Neural progenitor cell (in vitro differentiated cells): ENCODE data around the gene HSPB3. TPM values are rescaled to one million over a fixed set of nuclear protein-coding genes. Genes with fewer than 3 reads are reported as not detected.

Source experiments
- DNase-seq: peaks from one replicate; pipeline ENCODE4 v3.0.0-alpha.2; 2016; ENCODE audit warnings: low spot score
- H2AFZ ChIP-seq: fragments of 200-600 bp; sonication (generic); replicated peaks from 2 replicates; pipeline ENCODE4 v1.6.1; 2016; ENCODE audit warnings: antibody characterized with exemption
- H3F3A ChIP-seq: fragments of 200-600 bp; sonication (generic); 2 replicates; pipeline ENCODE4 v1.6.1; 2016; ENCODE audit warnings: antibody characterized with exemption, low read depth
- H3K27ac ChIP-seq: fragments of 200-600 bp; sonication (generic); 2 replicates; pipeline ENCODE4 v1.5.1; 2016; ENCODE audit warnings: mild to moderate bottlenecking
- H3K27me3 ChIP-seq: fragments of 200-600 bp; sonication (generic); 2 replicates; pipeline ENCODE4 v1.6.1; 2016; ENCODE audit warnings: mild to moderate bottlenecking, moderate library complexity
- H3K36me3 ChIP-seq: fragments of 200-600 bp; sonication (generic); 2 replicates; pipeline ENCODE4 v1.5.1; 2016
- H3K4me1 ChIP-seq: fragments of 200-600 bp; sonication (generic); 2 replicates; pipeline ENCODE4 v1.6.1; 2016; ENCODE audit warnings: mixed run types
- H3K4me2 ChIP-seq: fragments of 200-600 bp; sonication (generic); 2 replicates; pipeline ENCODE4 v1.6.1; 2016
- H3K4me3 ChIP-seq: fragments of 200-600 bp; sonication (generic); 2 replicates; pipeline ENCODE4 v1.5.1; 2016
- H3K79me2 ChIP-seq: fragments of 200-600 bp; sonication (generic); 2 replicates; pipeline ENCODE4 v1.6.1; 2016; ENCODE audit warnings: low read depth
- H3K9ac ChIP-seq: fragments of 200-600 bp; sonication (generic); 2 replicates; pipeline ENCODE4 v1.6.1; 2016
- H3K9me3 ChIP-seq: fragments of 200-600 bp; sonication (generic); 2 replicates; pipeline ENCODE4 v1.5.1; 2016; ENCODE audit warnings: low read depth
- H4K20me1 ChIP-seq: fragments of 200-600 bp; sonication (generic); 2 replicates; pipeline ENCODE4 v1.6.1; 2016; ENCODE audit warnings: low read depth
- H3K27ac Mint-ChIP-seq: 3 replicates; pipeline ENCODE4 v1.8.0; 2021; ENCODE audit warnings: mixed read lengths
- H3K27me3 Mint-ChIP-seq: 2 replicates; pipeline ENCODE4 v1.8.0; 2022; ENCODE audit warnings: low read depth, mild to moderate bottlenecking, inconsistent platforms, moderate library complexity, mixed read lengths; ENCODE audit not compliant: insufficient read depth
- H3K36me3 Mint-ChIP-seq: 3 replicates; pipeline ENCODE4 v1.8.0; 2021; ENCODE audit warnings: mixed read lengths
- H3K4me1 Mint-ChIP-seq: 3 replicates; pipeline ENCODE4 v1.8.0; 2021; ENCODE audit warnings: mixed read lengths
- H3K4me3 Mint-ChIP-seq: 3 replicates; pipeline ENCODE4 v1.8.0; 2021; ENCODE audit warnings: mild to moderate bottlenecking, moderate library complexity, mixed read lengths
- H3K9me3 Mint-ChIP-seq: 3 replicates; pipeline ENCODE4 v1.8.0; 2020; ENCODE audit warnings: mixed read lengths
- EZH2 ChIP-seq: fragments of 200-600 bp; sonication (generic); IDR thresholded peaks from 2 replicates; pipeline ENCODE4 v1.6.1; 2017; ENCODE audit warnings: antibody characterized with exemption, mild to moderate bottlenecking, moderate library complexity
- EZH2phosphoT487 ChIP-seq: fragments of 200-600 bp; sonication (generic); IDR thresholded peaks from 2 replicates; pipeline ENCODE4 v1.6.1; 2017; ENCODE audit warnings: antibody characterized with exemption
- total RNA-seq: library from RNA; depleted of rRNA; stranded (reverse); fragments of >200 nt; gene quantifications from 2 replicates; pipeline ENCODE4 v1.2.3, GENCODE V29; 2015; ENCODE audit warnings: low replicate concordance
- TF ChIP-seq, protein P1 (sequence below): fragments of 200-600 bp; sonication (generic); IDR thresholded peaks from 2 replicates; pipeline ENCODE4 v1.5.1; 2017; ENCODE audit warnings: antibody characterized with exemption, mild to moderate bottlenecking

Gene HSPB3
- total RNA-seq, 1 donor from 2014 or later, result not detected

DNA sequence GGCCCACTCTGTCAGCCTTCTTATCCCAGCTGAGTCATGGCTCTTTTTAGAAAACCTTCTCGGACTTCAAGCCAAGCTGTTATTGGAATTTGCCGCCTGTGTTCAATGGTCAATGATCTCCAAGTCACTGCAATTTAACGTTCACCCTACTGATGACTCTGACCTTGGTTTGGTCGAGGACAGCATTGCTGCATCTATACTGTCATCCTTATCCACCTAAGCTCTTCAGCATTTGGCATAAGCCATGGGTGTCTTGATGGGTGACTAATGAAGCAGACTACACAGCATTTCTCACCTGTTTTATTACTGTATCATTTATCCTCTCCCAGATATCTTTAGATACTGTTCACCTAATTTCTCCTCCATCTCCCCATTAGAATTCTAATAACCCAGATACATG is 5.6 kb upstream of the HSPB3 start:
- H3K4me3 ChIP-seq, result no peak overlapping the region
- no peak overlapping the region for H3K27ac Mint-ChIP-seq
- H3K4me2 ChIP-seq, result no peak overlapping the region
- H3F3A ChIP-seq, result no peaks in the 10 kb centered on the region
- no peak for DNase-seq
- no peaks in the 10 kb centered on the region for H3K4me1 Mint-ChIP-seq
- H3K4me3 Mint-ChIP-seq, result no peak overlapping the region
- no peaks in the 10 kb centered on the region for H3K27me3 Mint-ChIP-seq
- no peaks in the 10 kb centered on the region for H3K9me3 Mint-ChIP-seq
- no peak overlapping the region for H2AFZ ChIP-seq
- no peaks in the 10 kb centered on the region for H4K20me1 ChIP-seq
- H3K4me1 ChIP-seq, result no peaks in the 10 kb centered on the region
- no peak overlapping the region for H3K27ac ChIP-seq
- H3K79me2 ChIP-seq, result no peaks in the 10 kb centered on the region
- TF ChIP-seq EZH2 (no peak), EZH2phosphoT487 (no peak)
- TF ChIP-seq, protein P1, sequence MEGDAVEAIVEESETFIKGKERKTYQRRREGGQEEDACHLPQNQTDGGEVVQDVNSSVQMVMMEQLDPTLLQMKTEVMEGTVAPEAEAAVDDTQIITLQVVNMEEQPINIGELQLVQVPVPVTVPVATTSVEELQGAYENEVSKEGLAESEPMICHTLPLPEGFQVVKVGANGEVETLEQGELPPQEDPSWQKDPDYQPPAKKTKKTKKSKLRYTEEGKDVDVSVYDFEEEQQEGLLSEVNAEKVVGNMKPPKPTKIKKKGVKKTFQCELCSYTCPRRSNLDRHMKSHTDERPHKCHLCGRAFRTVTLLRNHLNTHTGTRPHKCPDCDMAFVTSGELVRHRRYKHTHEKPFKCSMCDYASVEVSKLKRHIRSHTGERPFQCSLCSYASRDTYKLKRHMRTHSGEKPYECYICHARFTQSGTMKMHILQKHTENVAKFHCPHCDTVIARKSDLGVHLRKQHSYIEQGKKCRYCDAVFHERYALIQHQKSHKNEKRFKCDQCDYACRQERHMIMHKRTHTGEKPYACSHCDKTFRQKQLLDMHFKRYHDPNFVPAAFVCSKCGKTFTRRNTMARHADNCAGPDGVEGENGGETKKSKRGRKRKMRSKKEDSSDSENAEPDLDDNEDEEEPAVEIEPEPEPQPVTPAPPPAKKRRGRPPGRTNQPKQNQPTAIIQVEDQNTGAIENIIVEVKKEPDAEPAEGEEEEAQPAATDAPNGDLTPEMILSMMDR, result no peak
- no peaks in the 10 kb centered on the region for H3K36me3 Mint-ChIP-seq
- no peaks in the 10 kb centered on the region for H3K9me3 ChIP-seq
- no peaks in the 10 kb centered on the region for H3K36me3 ChIP-seq
- H3K27me3 ChIP-seq, result no peaks in the 10 kb centered on the region
- no peak overlapping the region for H3K9ac ChIP-seq

DNA sequence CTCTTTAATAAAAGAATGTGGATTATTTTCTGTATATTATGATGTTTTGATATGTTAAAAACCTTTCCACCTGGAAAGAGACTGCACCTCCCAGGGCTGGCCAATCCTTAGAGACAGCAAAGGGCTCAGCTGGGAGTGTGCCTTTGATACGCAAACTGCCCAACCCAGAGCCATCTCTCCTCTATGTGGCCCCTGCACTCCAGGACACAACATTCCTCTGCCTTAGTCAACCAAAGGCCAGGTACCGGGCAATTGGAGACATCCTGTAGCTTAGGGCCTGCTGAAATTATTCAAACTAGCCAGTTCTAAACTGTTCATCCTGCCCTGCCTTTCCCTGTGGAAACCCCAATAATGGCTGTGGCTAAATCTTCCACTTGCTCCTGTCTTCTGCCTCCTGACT is 5.0 kb upstream of the HSPB3 start:
- Mint-ChIP-seq H3K27ac (no peak overlapping the region), H3K9me3 (no peaks in the 10 kb centered on the region)
- DNase-seq, result no peak

DNA sequence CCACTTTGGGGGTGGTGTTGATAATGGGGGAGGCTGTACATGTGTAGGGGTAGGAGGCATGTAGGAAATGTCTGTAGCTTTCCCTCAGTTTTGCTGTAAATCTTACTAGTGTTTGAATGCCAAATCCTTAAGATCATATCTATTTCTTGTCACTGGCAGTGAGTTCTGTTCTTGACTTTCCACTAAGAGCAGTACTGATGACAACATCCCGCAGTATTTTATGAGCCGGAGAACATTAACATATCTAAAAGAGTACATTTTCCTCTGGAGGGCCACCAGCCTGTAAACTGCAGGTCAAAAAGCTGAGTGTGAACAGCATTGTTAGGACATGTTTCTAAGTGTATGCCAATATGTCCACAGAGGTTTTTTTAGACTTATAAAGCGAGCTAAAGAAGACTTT is 2.5 kb upstream of the HSPB3 start:
- H3K4me1 Mint-ChIP-seq, result peaks cover 9% of the 10 kb centered on the region
- H3K4me3 ChIP-seq, result no peak overlapping the region
- H3F3A ChIP-seq, result no peaks in the 10 kb centered on the region
- H3K4me3 Mint-ChIP-seq, result no peak overlapping the region
- no peaks in the 10 kb centered on the region for H3K36me3 Mint-ChIP-seq
- H2AFZ ChIP-seq, result no peak overlapping the region
- no peak overlapping the region for H3K27ac ChIP-seq
- H3K9me3 Mint-ChIP-seq, result no peaks in the 10 kb centered on the region
- H3K9me3 ChIP-seq, result no peaks in the 10 kb centered on the region
- no peak overlapping the region for H3K4me2 ChIP-seq
- no peak overlapping the region for H3K27ac Mint-ChIP-seq
- H3K9ac ChIP-seq, result no peak overlapping the region
- H3K79me2 ChIP-seq, result no peaks in the 10 kb centered on the region
- DNase-seq, result no peak
- H3K4me1 ChIP-seq, result peaks cover 1% of the 10 kb centered on the region
- no peaks in the 10 kb centered on the region for H4K20me1 ChIP-seq
- H3K36me3 ChIP-seq, result no peaks in the 10 kb centered on the region
- TF ChIP-seq, protein P1, result no peak
- no peak for TF ChIP-seq EZH2
- no peak for TF ChIP-seq EZH2phosphoT487
- H3K27me3 Mint-ChIP-seq, result no peaks in the 10 kb centered on the region
- H3K27me3 ChIP-seq, result no peaks in the 10 kb centered on the region

More for the DNA sequence above, 5.0 kb upstream of the HSPB3 start:
- no peak overlapping the region for H3K4me2 ChIP-seq
- no peak overlapping the region for H3K4me3 ChIP-seq
- H3K4me1 Mint-ChIP-seq, result no peaks in the 10 kb centered on the region
- no peaks in the 10 kb centered on the region for H3K36me3 Mint-ChIP-seq
- H3K9me3 ChIP-seq, result no peaks in the 10 kb centered on the region
- TF ChIP-seq EZH2, result no peak
- no peak for TF ChIP-seq EZH2phosphoT487
- TF ChIP-seq, protein P1, result no peak
- H3F3A ChIP-seq, result no peaks in the 10 kb centered on the region
- H3K27me3 Mint-ChIP-seq, result no peaks in the 10 kb centered on the region
- H3K27me3 ChIP-seq, result no peaks in the 10 kb centered on the region
- H3K4me3 Mint-ChIP-seq, result no peak overlapping the region
- no peak overlapping the region for H3K9ac ChIP-seq
- H3K27ac ChIP-seq, result no peak overlapping the region
- no peaks in the 10 kb centered on the region for H3K36me3 ChIP-seq
- H3K79me2 ChIP-seq, result no peaks in the 10 kb centered on the region
- no peak overlapping the region for H2AFZ ChIP-seq
- no peaks in the 10 kb centered on the region for H4K20me1 ChIP-seq
- H3K4me1 ChIP-seq, result no peaks in the 10 kb centered on the region

DNA sequence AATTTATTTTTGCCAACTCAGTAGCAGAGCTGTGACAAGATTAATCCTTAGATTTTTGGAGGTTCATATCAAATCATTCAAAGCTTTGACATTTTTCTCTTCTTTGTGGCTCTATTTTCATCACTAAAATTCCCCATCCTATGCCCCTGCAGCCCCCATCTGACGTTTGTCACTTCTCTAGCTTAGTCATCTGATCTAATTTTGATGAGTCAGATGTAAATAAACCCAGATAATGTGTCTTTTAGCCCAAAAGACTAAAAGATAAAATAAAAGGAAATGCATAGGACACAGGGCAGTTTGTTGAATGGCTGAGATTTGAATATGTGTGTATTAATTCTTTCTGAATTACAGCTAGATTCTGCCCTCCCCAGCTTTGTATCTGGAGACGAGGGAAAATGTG is 897 bp upstream of the HSPB3 start:
- H4K20me1 ChIP-seq, result no peaks in the 10 kb centered on the region

More for the DNA sequence above, 897 bp upstream of the HSPB3 start:
- TF ChIP-seq EZH2phosphoT487, result no peak
- no peak overlapping the region for H3K27ac Mint-ChIP-seq
- no peaks in the 10 kb centered on the region for H3F3A ChIP-seq
- no peaks in the 10 kb centered on the region for H3K79me2 ChIP-seq
- no peak overlapping the region for H2AFZ ChIP-seq
- H3K27ac ChIP-seq, result no peak overlapping the region
- H3K27me3 Mint-ChIP-seq, result no peaks in the 10 kb centered on the region
- DNase-seq, result no peak
- H3K27me3 ChIP-seq, result no peaks in the 10 kb centered on the region
- H3K9ac ChIP-seq, result no peak overlapping the region
- peaks cover 4% of the 10 kb centered on the region for H3K4me1 ChIP-seq
- no peaks in the 10 kb centered on the region for H3K36me3 Mint-ChIP-seq
- H3K4me3 Mint-ChIP-seq, result no peak overlapping the region
- H3K9me3 ChIP-seq, result no peaks in the 10 kb centered on the region
- H3K4me1 Mint-ChIP-seq, result peaks cover 17% of the 10 kb centered on the region
- H3K4me3 ChIP-seq, result no peak overlapping the region
- no peaks in the 10 kb centered on the region for H3K9me3 Mint-ChIP-seq
- no peaks in the 10 kb centered on the region for H3K36me3 ChIP-seq
- H3K4me2 ChIP-seq, result no peak overlapping the region
